Activated CD4-positive, alpha-beta T cell treated with anti-CD3 and anti-CD28 coated beads for 4 hours (primary cell): ENCODE data around the gene CHPT1.

Source experiments
- DNase-seq, 2 donors: peaks; one replicate each; pipeline ENCODE4 v3.0.0-alpha.2; 2020

The CHPT1 gene

GRCh38 chr12:101768781-101769180, 71.3 kb downstream of the CHPT1 start:
- DNase-seq: no peak

- DNase-seq: no peak
Observed at GRCh38 chr12:101769865-101770264, 72.4 kb downstream of the CHPT1 start.

DNA sequence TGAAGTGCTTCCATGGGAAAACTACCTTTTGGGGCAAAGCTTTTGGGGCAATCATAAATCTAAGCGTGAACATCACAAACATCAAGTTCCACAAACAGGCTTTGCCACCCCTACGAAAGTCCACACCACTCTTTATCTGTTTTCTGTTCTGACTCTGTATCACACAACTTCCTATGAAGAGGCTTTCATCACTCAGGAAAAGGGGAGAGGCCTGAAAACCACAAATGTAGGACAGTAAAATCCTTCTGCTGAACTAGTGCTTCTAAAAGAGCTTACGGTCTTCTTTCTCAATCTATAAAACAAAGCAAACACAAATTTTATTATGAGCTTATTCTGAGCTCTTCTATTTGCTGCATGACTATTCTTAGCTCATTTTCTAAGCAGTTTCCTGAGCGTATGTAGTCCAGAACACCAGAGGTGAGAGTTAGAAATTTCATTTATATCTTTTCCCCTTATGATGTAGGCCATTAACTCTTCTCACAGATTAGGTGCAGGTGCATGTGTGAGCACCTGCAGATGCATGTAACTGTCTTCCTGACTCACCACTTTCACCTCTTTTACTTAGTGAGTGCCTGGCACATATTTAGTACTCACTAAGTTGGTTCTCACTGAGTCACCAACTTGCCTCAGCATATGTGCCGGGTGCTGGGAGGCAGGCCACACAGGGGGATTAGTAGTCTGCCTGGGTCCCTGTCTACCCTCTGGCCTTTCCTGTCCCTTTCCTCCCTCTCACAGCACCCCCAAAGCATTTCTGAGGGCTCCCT, 74.8 kb downstream of the CHPT1 start:
- DNase-seq: no peak

- DNase-seq: peak; percentile 55 to 68
Observed at GRCh38 chr12:101773650-101774162, 76.3 kb downstream of the CHPT1 start.

GRCh38 chr12:101775816-101776215, 78.4 kb downstream of the CHPT1 start:
- no peak for DNase-seq

DNA sequence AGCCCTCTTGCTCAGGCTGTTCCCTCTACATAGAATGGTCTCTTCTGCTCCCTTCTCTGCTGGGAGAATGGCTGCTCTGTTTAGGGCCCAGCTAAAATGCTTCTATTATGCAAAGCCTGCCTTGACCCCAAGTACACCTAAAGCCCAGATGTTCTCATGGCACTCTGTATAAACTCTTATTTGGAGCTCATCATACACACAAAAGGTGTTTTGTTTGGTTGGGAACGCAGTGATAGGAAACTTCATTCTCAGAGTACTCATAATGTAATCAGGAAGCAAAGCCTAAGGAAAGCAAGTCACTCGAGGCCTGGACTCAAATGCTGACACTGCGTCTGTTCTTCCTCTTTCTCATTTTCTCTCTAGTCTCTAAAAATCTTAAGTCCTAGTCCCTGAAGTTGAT, 80.0 kb downstream of the CHPT1 start:
- no peak for DNase-seq

DNA sequence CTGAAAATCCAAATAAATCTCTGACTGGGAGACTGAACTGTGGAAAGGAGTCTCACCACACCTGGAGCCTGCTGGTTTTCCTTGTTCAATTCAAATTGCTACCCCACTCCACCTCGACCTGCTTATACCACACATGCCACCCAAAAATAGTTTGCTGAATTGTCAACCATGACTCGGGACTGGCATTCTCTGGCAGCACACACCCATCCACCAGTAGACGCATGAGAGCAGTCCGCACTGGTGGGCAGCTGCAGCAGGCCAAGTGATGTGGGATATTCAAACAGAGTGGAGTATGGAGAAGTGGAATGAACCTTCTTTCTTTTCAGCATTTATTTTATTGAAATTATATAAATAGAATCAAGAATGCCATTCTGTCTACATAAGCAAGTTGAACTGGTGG, 80.5 kb downstream of the CHPT1 start:
- DNase-seq: no peak
